PC-9 (cell line): ENCODE data around the gene FAM219A.

Experiments used
- CTCF ChIP-seq: fragments of 200-600 bp; sonication (generic); conservative IDR thresholded peaks from 2 replicates; pipeline ENCODE4 v1.6.1; 2017; ENCODE audit warnings: mixed run types, antibody characterized with exemption, mild to moderate bottlenecking, moderate library complexity
- EZH2 ChIP-seq: fragments of 200-600 bp; sonication (generic); IDR thresholded peaks from 2 replicates; pipeline ENCODE4 v1.8.0; 2017; ENCODE audit warnings: antibody characterized with exemption, low read depth

- TF ChIP-seq CTCF (no peak), EZH2 (no peak)
Observed at GRCh38 chr9:34380034-34380510, 78.3 kb downstream of the FAM219A start.
